ENCODE measurements around the gene RASSF1.

RASSF1 gene

GRCh38 chr3:50342813-50343633 is 2.4 kb upstream of the RASSF1 start:
- no peak for DNase-seq (ENCODE audit: low spot score)

GRCh38 chr3:50341996-50342650 is 1.5 kb upstream of the RASSF1 start:
- no peak for DNase-seq (ENCODE audit: low spot score)

GRCh38 chr3:50341537-50341936 is 901 bp upstream of the RASSF1 start:
- no peak for DNase-seq (ENCODE audit: low spot score)

GRCh38 chr3:50340147-50340447 is 539 bp downstream of the RASSF1 start:
- no peak for DNase-seq (ENCODE audit: low spot score)

GRCh38 chr3:50339485-50340146 is 1.0 kb downstream of the RASSF1 start:
- DNase-seq (ENCODE audit: low spot score): no peak

- DNase-seq (ENCODE audit: low spot score): no peak
Observed at GRCh38 chr3:50338965-50339364, 1.7 kb downstream of the RASSF1 start.

GRCh38 chr3:50337175-50337861 is 3.3 kb downstream of the RASSF1 start:
- peak; percentile 97 for DNase-seq (ENCODE audit: low spot score)

GRCh38 chr3:50336452-50337174 is 4.0 kb downstream of the RASSF1 start:
- peak; percentile 40 for DNase-seq (ENCODE audit: low spot score)

GRCh38 chr3:50334339-50335075 is 6.1 kb downstream of the RASSF1 start:
- no peak for DNase-seq (ENCODE audit: low spot score)

GRCh38 chr3:50333744-50334328 is 6.8 kb downstream of the RASSF1 start:
- DNase-seq (ENCODE audit: low spot score): peak; percentile 93

GRCh38 chr3:50331364-50331907 is 9.2 kb downstream of the RASSF1 start:
- DNase-seq (ENCODE audit: low spot score): no peak

- no peak for DNase-seq (ENCODE audit: low spot score)
Observed at GRCh38 chr3:50330330-50330729, 10.3 kb downstream of the RASSF1 start.

- DNase-seq (ENCODE audit: low spot score): peak; percentile 94
Observed at GRCh38 chr3:50327943-50328691, 12.5 kb downstream of the RASSF1 start, which contains the start of gene TUSC2. TSS of gene TUSC2 (minus strand) at chr3:50328223. CDS start at chr3:50328099, 124 bp downstream.

GRCh38 chr3:50327129-50327528 is 13.5 kb downstream of the RASSF1 start:
- no peak for DNase-seq (ENCODE audit: low spot score)

GRCh38 chr3:50326182-50326541 is 14.5 kb downstream of the RASSF1 start:
- DNase-seq (ENCODE audit: low spot score): no peak

GRCh38 chr3:50325497-50326181 is 15.0 kb downstream of the RASSF1 start:
- no peak for DNase-seq (ENCODE audit: low spot score)

GRCh38 chr3:50325113-50325480 is 15.5 kb downstream of the RASSF1 start:
- no peak for DNase-seq (ENCODE audit: low spot score)

GRCh38 chr3:50324351-50325112 is 16.1 kb downstream of the RASSF1 start:
- DNase-seq (ENCODE audit: low spot score): peak; percentile 88

All from kidney capillary endothelial cell (primary cell).